GM12878 (cell line): ENCODE results near the gene DIP2A. TPM values are rescaled to one million over a fixed set of nuclear protein-coding genes. Genes with fewer than 3 reads are reported as not detected.

ENCODE experiments used
- ATAC-seq: fragments of 200-7000 bp; cut with Tn5 transposase; 3 replicates; pipeline ENCODE4 v1.9.1; 2020; ENCODE audit warnings: mild to moderate bottlenecking, moderate library complexity
- BruUV-seq: library from RNA; stranded (reverse); fragments of 400-500 nt; replicated peaks from 2 replicates; lab custom pipeline; 2021; lab: Mats Ljungman, UMichigan
- CTCF ChIA-PET: fragments of 300-600 bp; sonication (Branson Sonifier 250); formaldehyde crosslinking; extraction: SDS; loops from one replicate; lab custom pipeline; 2021; ENCODE audit warnings: inconsistent platforms; lab: Yijun Ruan, JAX
- POLR2A ChIA-PET: fragments of 350-600 bp; formaldehyde crosslinking; extraction: SDS; loops from one replicate; lab custom pipeline; 2021; ENCODE audit warnings: inconsistent platforms; lab: Charles Lee
- RAD21 ChIA-PET: fragments of 300-600 bp; sonication (Branson Sonifier 250); formaldehyde crosslinking; loops from one replicate; lab custom pipeline; 2023; ENCODE audit warnings: antibody characterized with exemption; ENCODE audit not compliant: unreplicated experiment; lab: Charles Lee
- SMC1A ChIA-PET: fragments of 300-600 bp; sonication (Branson Sonifier 250); formaldehyde crosslinking; loops from one replicate; lab custom pipeline; 2023; ENCODE audit not compliant: unreplicated experiment, uncharacterized antibody; lab: Charles Lee
- DNase-seq: peaks from one replicate; pipeline ENCODE4 v3.0.0-alpha.2; 2011; ENCODE audit warnings: low read depth, low spot score
- FAIRE-seq: peaks from 3 replicates; lab custom pipeline; 2011; peaks lifted over from hg19 to GRCh38; lab: Jason Lieb, UNC
- H2AFZ ChIP-seq: 2 replicates; pipeline ENCODE4 v1.6.0; 2011; ENCODE audit warnings: low read depth, low read length, control low read depth; ENCODE audit not compliant: control insufficient read depth
- H3K27ac ChIP-seq: 2 replicates; pipeline ENCODE4 v1.5.1; 2011; ENCODE audit warnings: control low read depth; ENCODE audit not compliant: control insufficient read depth, insufficient read depth
- H3K27me3 ChIP-seq, 2 experiments: replicated peaks in 1 of 2; 2 replicates each; pipeline versions ENCODE4 v1.6.0 to v1.6.1; 2011; ENCODE audit warnings: low read length in 1 of 2; ENCODE audit not compliant: control insufficient read depth in 2 of 2, insufficient read depth in 2 of 2
- H3K36me3 ChIP-seq, 2 experiments: 2 replicates each; pipeline ENCODE4 v1.5.1; 2011; ENCODE audit warnings: low read length in 1 of 2; ENCODE audit not compliant: control insufficient read depth in 2 of 2, insufficient read depth in 2 of 2
- H3K4me1 ChIP-seq: 2 replicates; pipeline ENCODE4 v1.6.1; 2011; ENCODE audit warnings: mild to moderate bottlenecking, low read length, moderate library complexity, mixed read lengths; ENCODE audit not compliant: control insufficient read depth, insufficient read depth
- H3K4me2 ChIP-seq: 2 replicates; pipeline ENCODE4 v1.6.0; 2011; ENCODE audit warnings: control low read depth; ENCODE audit not compliant: control insufficient read depth, insufficient read depth
- H3K4me3 ChIP-seq: fragments of 200-600 bp; sonication (generic); 2 replicates; pipeline ENCODE4 v1.5.1; 2016
- H3K79me2 ChIP-seq: 2 replicates; pipeline ENCODE4 v1.6.0; 2011; ENCODE audit warnings: low read length; ENCODE audit not compliant: control insufficient read depth, insufficient read depth
- H3K9ac ChIP-seq: 2 replicates; pipeline ENCODE4 v1.8.0; 2011; ENCODE audit warnings: low read length, control low read depth, mixed read lengths; ENCODE audit not compliant: control insufficient read depth, insufficient read depth
- H3K9me3 ChIP-seq: replicated peaks from 3 replicates; pipeline ENCODE4 v1.5.1; 2011; ENCODE audit warnings: mild to moderate bottlenecking, low read length; ENCODE audit not compliant: control insufficient read depth, insufficient read depth
- H4K20me1 ChIP-seq: 2 replicates; pipeline ENCODE4 v1.6.0; 2011; ENCODE audit not compliant: control insufficient read depth, insufficient read depth
- ASH2L ChIP-seq: fragments of 300-600, 200-600 bp; sonication (generic); IDR thresholded peaks from 2 replicates; pipeline ENCODE4 v1.6.1; 2017; ENCODE audit warnings: low read depth, mild to moderate bottlenecking, borderline replicate concordance
- CBX3 ChIP-seq: fragments of 200-600 bp; sonication (generic); IDR thresholded peaks from 2 replicates; pipeline ENCODE4 v1.6.1; 2016; ENCODE audit warnings: low read depth, borderline replicate concordance
- E4F1 ChIP-seq: fragments of 450-650 bp; IDR thresholded peaks from 2 replicates; pipeline ENCODE4 v1.6.1; 2018; ENCODE audit warnings: borderline replicate concordance, mild to moderate bottlenecking; ENCODE audit not compliant: partially characterized antibody
- ETV6 ChIP-seq, 2 experiments: fragments of 450-650 bp in 1 of 2; IDR thresholded peaks in 1 of 2; conservative IDR thresholded peaks in 1 of 2; 2 replicates each; pipeline ENCODE4 v1.6.1; 2014; ENCODE audit warnings: antibody characterized with exemption in 1 of 2, borderline replicate concordance in 1 of 2, low read depth in 1 of 2, mild to moderate bottlenecking in 1 of 2, moderate library complexity in 1 of 2
- FOXK2 ChIP-seq: fragments of 450-650 bp; IDR thresholded peaks from 2 replicates; pipeline ENCODE4 v1.6.1; 2017; ENCODE audit warnings: mild to moderate bottlenecking, moderate library complexity
- NRF1 ChIP-seq: conservative IDR thresholded peaks from 2 replicates; pipeline ENCODE4 v1.6.1; 2011; ENCODE audit warnings: mild to moderate bottlenecking, low read depth, low read length, improper control_type of control experiment
- PBX3 ChIP-seq: IDR thresholded peaks from 2 replicates; pipeline ENCODE4 v1.6.1; 2011; ENCODE audit warnings: mild to moderate bottlenecking, low read depth, low read length, moderate library complexity; ENCODE audit not compliant: insufficient replicate concordance
- SREBF2 ChIP-seq: IDR thresholded peaks from 2 replicates; pipeline ENCODE4 v1.6.1; 2012; ENCODE audit warnings: mild to moderate bottlenecking, low read length
- WRNIP1 ChIP-seq: IDR thresholded peaks from 2 replicates; pipeline ENCODE4 v1.6.1; 2011; ENCODE audit warnings: low read depth, low read length, improper control_type of control experiment, borderline replicate concordance
- YY1 ChIP-seq: IDR thresholded peaks from 2 replicates; pipeline ENCODE4 v1.6.1; 2011; ENCODE audit warnings: low read depth, mild to moderate bottlenecking, low read length
- ZBED1 ChIP-seq: IDR thresholded peaks from 2 replicates; pipeline ENCODE4 v1.6.1; 2016; ENCODE audit warnings: borderline replicate concordance
- WGBS: methylation state at CpG from one replicate; pipeline ENCODE4 v1.1.6; 2016; ENCODE audit warnings: low lambda C conversion rate; ENCODE audit not compliant: insufficient replicate concordance, insufficient coverage; ENCODE audit errors: missing lambda C conversion rate; 5-methylcytosine and 5-hydroxymethylcytosine counted together
- in situ Hi-C: fragments of 300-500 bp; cut with MboI; formaldehyde crosslinking; loops from 9 replicates; pipeline ENCODE4 v1.14.3; 2018; ENCODE audit warnings: mixed read lengths
- intact Hi-C: fragments of 100-400 bp; cut with micrococcal nuclease; formaldehyde crosslinking; loops from one replicate; pipeline ENCODE4 v1.14.2; 2022; ENCODE audit not compliant: unreplicated experiment
- polyA plus RNA-seq, 11 experiments: library from polyadenylated mRNA; depleted of rRNA in 4 of 11; unstranded in 6 of 11; stranded (reverse) in 5 of 11; fragments of >200 nt; fragmentation: Nextera tagmentation in 4 of 11; fragmentation: Illumina TruSeq in 1 of 11; extraction: Ambion mirVana in 4 of 11; extraction: Trizol in 1 of 11; gene quantifications; 1 replicate in 1 of 11; 2 replicates in 10 of 11; pipeline versions ENCODE4 v1.2.1 to v1.2.3, GENCODE V29; 2011 to 2016; ENCODE audit warnings: inconsistent platforms in 2 of 11, missing spikeins in 2 of 11, low read depth in 1 of 11
- total RNA-seq, 4 experiments: library from RNA; depleted of rRNA in 3 of 4; stranded (reverse); fragments of >200 nt in 3 of 4; fragmentation: Illumina TruSeq in 1 of 4; extraction: Trizol in 1 of 4; gene quantifications; 2 replicates each; pipeline versions ENCODE4 v1.2.1 to v1.2.3, GENCODE V29; 2013 to 2021
- TF ChIP-seq, protein P1 (sequence below): fragments of 450-650 bp; IDR thresholded peaks from 2 replicates; pipeline ENCODE4 v1.6.1; 2016; ENCODE audit warnings: mild to moderate bottlenecking
- TF ChIP-seq, protein P2 (sequence below): fragments of 450-650 bp; IDR thresholded peaks from 2 replicates; pipeline ENCODE4 v1.6.1; 2017; ENCODE audit warnings: mild to moderate bottlenecking, moderate library complexity
- TF ChIP-seq, protein P3 (sequence below): fragments of 450-650 bp; IDR thresholded peaks from 2 replicates; pipeline ENCODE4 v1.6.1; 2016; ENCODE audit warnings: mild to moderate bottlenecking

Gene DIP2A
- total and polyA plus RNA-seq, 10 of the 15 experiments (the other 5 are each of a cell fraction or from before 2014, with no cell fraction given): 1.7 to 25.5 (median 12.2) TPM

GRCh38 chr21:46596201-46596600, 137.5 kb downstream of the DIP2A start:
- Histone ChIP-seq H3K79me2 (no peaks in the 10 kb centered on the region), H3K9ac (no peak overlapping the region), H3K27me3 (no peaks in the 10 kb centered on the region), H3K4me3 (no peak overlapping the region), H3K4me2 (no peak overlapping the region), H4K20me1 (no peaks in the 10 kb centered on the region), H3K36me3 (no peaks in the 10 kb centered on the region), H2AFZ (no peak overlapping the region), H3K9me3 (peaks cover 2% of the 10 kb centered on the region; the same call in 2 of the 3 replicates), H3K4me1 (no peaks in the 10 kb centered on the region), H3K27ac (no peak overlapping the region)
- TF ChIP-seq, protein P1, sequence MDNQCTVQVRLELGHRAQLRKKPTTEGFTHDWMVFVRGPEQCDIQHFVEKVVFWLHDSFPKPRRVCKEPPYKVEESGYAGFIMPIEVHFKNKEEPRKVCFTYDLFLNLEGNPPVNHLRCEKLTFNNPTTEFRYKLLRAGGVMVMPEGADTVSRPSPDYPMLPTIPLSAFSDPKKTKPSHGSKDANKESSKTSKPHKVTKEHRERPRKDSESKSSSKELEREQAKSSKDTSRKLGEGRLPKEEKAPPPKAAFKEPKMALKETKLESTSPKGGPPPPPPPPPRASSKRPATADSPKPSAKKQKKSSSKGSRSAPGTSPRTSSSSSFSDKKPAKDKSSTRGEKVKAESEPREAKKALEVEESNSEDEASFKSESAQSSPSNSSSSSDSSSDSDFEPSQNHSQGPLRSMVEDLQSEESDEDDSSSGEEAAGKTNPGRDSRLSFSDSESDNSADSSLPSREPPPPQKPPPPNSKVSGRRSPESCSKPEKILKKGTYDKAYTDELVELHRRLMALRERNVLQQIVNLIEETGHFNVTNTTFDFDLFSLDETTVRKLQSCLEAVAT: no peak
- no peak for TF ChIP-seq ASH2L
- TF ChIP-seq SREBF2: no peak
- TF ChIP-seq ZBED1: no peak
- TF ChIP-seq FOXK2: no peak
- TF ChIP-seq, protein P2, sequence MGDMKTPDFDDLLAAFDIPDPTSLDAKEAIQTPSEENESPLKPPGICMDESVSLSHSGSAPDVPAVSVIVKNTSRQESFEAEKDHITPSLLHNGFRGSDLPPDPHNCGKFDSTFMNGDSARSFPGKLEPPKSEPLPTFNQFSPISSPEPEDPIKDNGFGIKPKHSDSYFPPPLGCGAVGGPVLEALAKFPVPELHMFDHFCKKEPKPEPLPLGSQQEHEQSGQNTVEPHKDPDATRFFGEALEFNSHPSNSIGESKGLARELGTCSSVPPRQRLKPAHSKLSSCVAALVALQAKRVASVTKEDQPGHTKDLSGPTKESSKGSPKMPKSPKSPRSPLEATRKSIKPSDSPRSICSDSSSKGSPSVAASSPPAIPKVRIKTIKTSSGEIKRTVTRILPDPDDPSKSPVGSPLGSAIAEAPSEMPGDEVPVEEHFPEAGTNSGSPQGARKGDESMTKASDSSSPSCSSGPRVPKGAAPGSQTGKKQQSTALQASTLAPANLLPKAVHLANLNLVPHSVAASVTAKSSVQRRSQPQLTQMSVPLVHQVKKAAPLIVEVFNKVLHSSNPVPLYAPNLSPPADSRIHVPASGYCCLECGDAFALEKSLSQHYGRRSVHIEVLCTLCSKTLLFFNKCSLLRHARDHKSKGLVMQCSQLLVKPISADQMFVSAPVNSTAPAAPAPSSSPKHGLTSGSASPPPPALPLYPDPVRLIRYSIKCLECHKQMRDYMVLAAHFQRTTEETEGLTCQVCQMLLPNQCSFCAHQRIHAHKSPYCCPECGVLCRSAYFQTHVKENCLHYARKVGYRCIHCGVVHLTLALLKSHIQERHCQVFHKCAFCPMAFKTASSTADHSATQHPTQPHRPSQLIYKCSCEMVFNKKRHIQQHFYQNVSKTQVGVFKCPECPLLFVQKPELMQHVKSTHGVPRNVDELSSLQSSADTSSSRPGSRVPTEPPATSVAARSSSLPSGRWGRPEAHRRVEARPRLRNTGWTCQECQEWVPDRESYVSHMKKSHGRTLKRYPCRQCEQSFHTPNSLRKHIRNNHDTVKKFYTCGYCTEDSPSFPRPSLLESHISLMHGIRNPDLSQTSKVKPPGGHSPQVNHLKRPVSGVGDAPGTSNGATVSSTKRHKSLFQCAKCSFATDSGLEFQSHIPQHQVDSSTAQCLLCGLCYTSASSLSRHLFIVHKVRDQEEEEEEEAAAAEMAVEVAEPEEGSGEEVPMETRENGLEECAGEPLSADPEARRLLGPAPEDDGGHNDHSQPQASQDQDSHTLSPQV: no peak
- no peak for TF ChIP-seq CBX3
- no peak for TF ChIP-seq ETV6 (conservative IDR thresholded peaks at IDR 0.05 in 1 of 2, IDR thresholded peaks at IDR 0.05 in 1 of 2; ENCODE audit: borderline replicate concordance in 1 of 2, low read depth in 1 of 2)
- TF ChIP-seq, protein P3, sequence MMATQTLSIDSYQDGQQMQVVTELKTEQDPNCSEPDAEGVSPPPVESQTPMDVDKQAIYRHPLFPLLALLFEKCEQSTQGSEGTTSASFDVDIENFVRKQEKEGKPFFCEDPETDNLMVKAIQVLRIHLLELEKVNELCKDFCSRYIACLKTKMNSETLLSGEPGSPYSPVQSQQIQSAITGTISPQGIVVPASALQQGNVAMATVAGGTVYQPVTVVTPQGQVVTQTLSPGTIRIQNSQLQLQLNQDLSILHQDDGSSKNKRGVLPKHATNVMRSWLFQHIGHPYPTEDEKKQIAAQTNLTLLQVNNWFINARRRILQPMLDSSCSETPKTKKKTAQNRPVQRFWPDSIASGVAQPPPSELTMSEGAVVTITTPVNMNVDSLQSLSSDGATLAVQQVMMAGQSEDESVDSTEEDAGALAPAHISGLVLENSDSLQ: no peak
- TF ChIP-seq NRF1: no peak
- TF ChIP-seq YY1: no peak
- TF ChIP-seq WRNIP1: no peak
- no peak for TF ChIP-seq E4F1
- TF ChIP-seq PBX3: no peak
- CTCF ChIA-PET: no interaction called here
- SMC1A ChIA-PET: interaction anchor here (2.5 kb wide), 1 partner anchor 12 kb away, joined by 6 read pairs; no protein-coding TSS in a partner anchor
- RAD21 ChIA-PET: no interaction called here
- POLR2A ChIA-PET: no interaction called here
- ATAC-seq (no peak), FAIRE-seq (no peak), DNase-seq (no peak)
- WGBS: 22% methylated on average over 1 of the region's 1 CpG
- in situ Hi-C loops: no loop called here
- BruUV-seq: no TSS peak
- intact Hi-C loops: no loop called here
